ENCODE data around the gene NPY5R.

- TF ChIP-seq TAF1 (IDR thresholded peaks at IDR 0.05; ENCODE audit: low read depth, low read length) (no peak), POLR2AphosphoS5 (IDR thresholded peaks at IDR 0.05; ENCODE audit: low read depth, low read length) (no peak)
These were observed 49.8 kb downstream of the NPY5R start for GRCh38 chr4:163393471-163393870.
